ENCODE data around the gene KIAA1328. TPM values are rescaled to one million over a fixed set of nuclear protein-coding genes. Genes with fewer than 3 reads are reported as not detected.
"Not testable (repeated sequence)": the region's sequence is repeated elsewhere in the genome, so short reads cannot be mapped to it uniquely, and the experiment has no call there.

The KIAA1328 gene
- polyA plus RNA-seq, 5 donors = 14.2 to 26.9 (median 25.9) TPM

GRCh38 chr18:37138456-37138855 lies 309.5 kb downstream of the KIAA1328 start:
- no peak for DNase-seq

GRCh38 chr18:37139876-37140275 lies 310.9 kb downstream of the KIAA1328 start:
- no peak for DNase-seq

GRCh38 chr18:37144921-37145320 lies 316.0 kb downstream of the KIAA1328 start:
- DNase-seq = no peak

- DNase-seq = no peak
Measured at GRCh38 chr18:37156330-37156942, 327.5 kb downstream of the KIAA1328 start.

- DNase-seq = no peak
Measured at GRCh38 chr18:37160038-37160820, 331.3 kb downstream of the KIAA1328 start.

- DNase-seq = no peak
Measured at GRCh38 chr18:37161491-37161890, 332.6 kb downstream of the KIAA1328 start.

- no peak for DNase-seq
Measured at GRCh38 chr18:37162551-37162950, 333.6 kb downstream of the KIAA1328 start.

GRCh38 chr18:37163119-37163518 lies 334.2 kb downstream of the KIAA1328 start:
- no peak for DNase-seq

- DNase-seq = no peak
Measured at GRCh38 chr18:37166491-37166890, 337.6 kb downstream of the KIAA1328 start.

- DNase-seq = not testable (repeated sequence)
Measured at GRCh38 chr18:37166966-37167365, 338.0 kb downstream of the KIAA1328 start.

- no peak for DNase-seq
Measured at GRCh38 chr18:37170984-37171383, 342.1 kb downstream of the KIAA1328 start.

GRCh38 chr18:37173384-37173783 lies 344.5 kb downstream of the KIAA1328 start:
- DNase-seq = no peak

GRCh38 chr18:37175727-37176620 lies 347.0 kb downstream of the KIAA1328 start:
- no peak for DNase-seq

- no peak for DNase-seq
Measured at GRCh38 chr18:37176621-37176934, 347.7 kb downstream of the KIAA1328 start.

GRCh38 chr18:37179384-37179783 lies 350.5 kb downstream of the KIAA1328 start:
- no peak for DNase-seq

GRCh38 chr18:37180086-37180485 lies 351.2 kb downstream of the KIAA1328 start:
- no peak for DNase-seq

GRCh38 chr18:37182340-37183135 lies 353.6 kb downstream of the KIAA1328 start:
- DNase-seq = no peak

- DNase-seq = no peak
Measured at GRCh38 chr18:37184209-37184868, 355.4 kb downstream of the KIAA1328 start.

GRCh38 chr18:37188016-37188791 lies 359.3 kb downstream of the KIAA1328 start:
- no peak for DNase-seq

GRCh38 chr18:37199741-37200140 lies 370.8 kb downstream of the KIAA1328 start:
- DNase-seq = no peak
